ENCODE results near the gene HES4.

GRCh38 chr1:980602-981395 is 19.1 kb downstream of the HES4 start:
- TF ChIP-seq, protein P1, sequence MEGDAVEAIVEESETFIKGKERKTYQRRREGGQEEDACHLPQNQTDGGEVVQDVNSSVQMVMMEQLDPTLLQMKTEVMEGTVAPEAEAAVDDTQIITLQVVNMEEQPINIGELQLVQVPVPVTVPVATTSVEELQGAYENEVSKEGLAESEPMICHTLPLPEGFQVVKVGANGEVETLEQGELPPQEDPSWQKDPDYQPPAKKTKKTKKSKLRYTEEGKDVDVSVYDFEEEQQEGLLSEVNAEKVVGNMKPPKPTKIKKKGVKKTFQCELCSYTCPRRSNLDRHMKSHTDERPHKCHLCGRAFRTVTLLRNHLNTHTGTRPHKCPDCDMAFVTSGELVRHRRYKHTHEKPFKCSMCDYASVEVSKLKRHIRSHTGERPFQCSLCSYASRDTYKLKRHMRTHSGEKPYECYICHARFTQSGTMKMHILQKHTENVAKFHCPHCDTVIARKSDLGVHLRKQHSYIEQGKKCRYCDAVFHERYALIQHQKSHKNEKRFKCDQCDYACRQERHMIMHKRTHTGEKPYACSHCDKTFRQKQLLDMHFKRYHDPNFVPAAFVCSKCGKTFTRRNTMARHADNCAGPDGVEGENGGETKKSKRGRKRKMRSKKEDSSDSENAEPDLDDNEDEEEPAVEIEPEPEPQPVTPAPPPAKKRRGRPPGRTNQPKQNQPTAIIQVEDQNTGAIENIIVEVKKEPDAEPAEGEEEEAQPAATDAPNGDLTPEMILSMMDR (conservative IDR thresholded peaks at IDR 0.05; ENCODE audit: low read length): no peak
- TF ChIP-seq EZH2phosphoT487 (IDR thresholded peaks at IDR 0.05; ENCODE audit: borderline replicate concordance): no peak
